GM10266 (cell line): ENCODE measurements around the gene SKI.

Experiments
- DNase-seq: peaks from one replicate; pipeline ENCODE4 v3.0.0; 2012; ENCODE audit errors: extremely low spot score
- TF ChIP-seq, protein P1 (sequence below): IDR thresholded peaks from 2 replicates; pipeline ENCODE4 v1.5.1; 2012; ENCODE audit warnings: mild to moderate bottlenecking, low read depth; ENCODE audit not compliant: control insufficient read depth, insufficient read depth; ENCODE audit errors: missing control alignments

The SKI gene

DNA sequence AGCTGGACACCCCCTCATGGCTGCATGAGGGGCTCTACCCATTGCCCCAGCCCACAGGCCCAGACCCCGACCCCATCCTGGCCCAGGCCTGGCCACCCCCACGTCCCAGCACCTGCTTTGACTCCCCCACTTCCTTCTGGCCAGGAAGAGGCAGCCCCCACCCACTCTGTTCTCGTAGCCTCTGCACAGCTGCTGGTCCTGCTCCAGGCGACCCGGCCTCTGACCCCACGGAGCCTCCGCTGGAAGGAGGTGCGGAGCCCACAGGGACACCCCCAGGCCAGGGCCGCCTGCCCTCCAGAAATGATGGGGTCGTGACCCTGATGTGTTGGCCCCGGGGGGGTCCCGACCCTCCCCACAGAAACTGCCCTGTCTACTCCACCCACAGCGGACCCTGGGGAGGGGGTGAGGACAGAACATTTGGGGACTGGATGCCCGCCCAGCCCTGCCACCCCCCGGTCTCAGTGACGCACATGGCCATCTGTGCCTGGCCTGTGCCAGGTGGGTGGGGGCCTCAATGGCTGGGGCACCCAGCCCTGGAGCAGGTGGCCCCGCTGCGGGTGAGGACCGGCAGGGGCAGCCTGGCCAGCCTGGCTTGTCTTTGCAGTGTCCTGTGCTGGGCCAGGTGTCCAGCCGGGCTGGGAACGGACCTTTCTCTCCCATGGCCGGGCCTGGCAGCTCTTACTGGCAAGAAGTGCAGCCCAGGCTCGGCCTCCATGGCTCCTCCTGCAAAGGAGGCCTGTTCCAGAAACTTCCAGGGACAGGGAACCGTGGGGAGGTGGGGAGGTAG lies 84.6 kb downstream of the SKI start:
- TF ChIP-seq, protein P1, sequence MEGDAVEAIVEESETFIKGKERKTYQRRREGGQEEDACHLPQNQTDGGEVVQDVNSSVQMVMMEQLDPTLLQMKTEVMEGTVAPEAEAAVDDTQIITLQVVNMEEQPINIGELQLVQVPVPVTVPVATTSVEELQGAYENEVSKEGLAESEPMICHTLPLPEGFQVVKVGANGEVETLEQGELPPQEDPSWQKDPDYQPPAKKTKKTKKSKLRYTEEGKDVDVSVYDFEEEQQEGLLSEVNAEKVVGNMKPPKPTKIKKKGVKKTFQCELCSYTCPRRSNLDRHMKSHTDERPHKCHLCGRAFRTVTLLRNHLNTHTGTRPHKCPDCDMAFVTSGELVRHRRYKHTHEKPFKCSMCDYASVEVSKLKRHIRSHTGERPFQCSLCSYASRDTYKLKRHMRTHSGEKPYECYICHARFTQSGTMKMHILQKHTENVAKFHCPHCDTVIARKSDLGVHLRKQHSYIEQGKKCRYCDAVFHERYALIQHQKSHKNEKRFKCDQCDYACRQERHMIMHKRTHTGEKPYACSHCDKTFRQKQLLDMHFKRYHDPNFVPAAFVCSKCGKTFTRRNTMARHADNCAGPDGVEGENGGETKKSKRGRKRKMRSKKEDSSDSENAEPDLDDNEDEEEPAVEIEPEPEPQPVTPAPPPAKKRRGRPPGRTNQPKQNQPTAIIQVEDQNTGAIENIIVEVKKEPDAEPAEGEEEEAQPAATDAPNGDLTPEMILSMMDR, result no peak
- no peak for DNase-seq

DNA sequence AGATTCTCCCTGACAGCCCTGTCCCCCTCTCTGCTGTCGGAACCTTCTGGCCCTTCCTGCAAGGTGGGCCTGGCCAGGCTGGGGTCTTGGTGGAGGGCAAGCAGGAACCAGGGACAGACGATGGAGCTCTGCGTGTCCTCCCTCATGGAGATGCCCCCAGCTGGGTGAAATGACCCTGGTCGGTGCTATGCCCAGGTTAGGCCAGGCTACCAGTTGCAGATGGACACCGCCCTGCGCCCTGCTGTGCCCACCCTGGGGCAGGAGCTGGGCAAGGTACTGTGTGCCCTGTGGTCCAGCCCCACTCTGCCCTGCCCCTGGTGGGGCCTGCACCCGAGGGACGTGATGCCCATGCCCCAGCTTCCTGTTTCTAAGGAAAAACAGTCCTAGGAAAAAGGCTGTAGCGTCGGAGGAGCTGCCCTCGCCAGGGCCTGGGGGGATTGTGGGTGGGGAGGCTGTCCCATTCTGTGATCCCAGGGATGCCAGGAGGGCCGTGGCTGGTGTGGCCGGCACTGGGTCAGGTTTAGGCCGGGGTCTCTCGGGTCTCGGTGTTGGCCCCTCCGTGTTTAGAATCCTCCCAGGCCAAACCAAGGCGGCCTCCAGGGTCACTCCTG lies 85.6 kb downstream of the SKI start:
- DNase-seq, result no peak
- TF ChIP-seq, protein P1, result no peak

DNA sequence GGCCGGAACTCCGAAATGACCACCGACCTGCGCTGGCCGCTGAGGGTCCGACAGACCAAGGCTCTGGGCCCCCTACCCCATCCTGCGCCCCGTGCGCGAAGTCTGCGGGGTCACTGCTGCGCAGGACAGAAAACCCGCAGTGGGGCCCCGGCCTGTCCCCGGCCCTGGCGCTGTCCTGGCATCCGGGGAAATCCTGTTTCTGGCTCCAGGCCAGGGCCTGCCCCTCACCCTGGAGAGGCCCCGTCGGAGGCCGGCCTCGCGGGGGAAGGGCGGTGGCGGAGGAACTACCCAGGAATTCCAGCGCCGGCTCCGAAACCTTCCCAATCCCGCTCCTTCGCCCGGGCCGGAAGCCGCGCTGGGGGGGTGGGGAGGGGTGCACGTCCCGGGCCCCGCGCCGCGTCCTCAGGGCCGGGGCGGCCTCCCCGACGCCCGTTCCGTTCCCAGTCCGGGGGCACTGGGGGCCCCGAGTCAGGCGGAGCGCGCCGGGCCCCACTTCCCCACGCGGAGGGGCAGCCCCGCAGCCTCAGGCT lies 86.2 kb downstream of the SKI start:
- DNase-seq, result no peak
- TF ChIP-seq, protein P1, result no peak

DNA sequence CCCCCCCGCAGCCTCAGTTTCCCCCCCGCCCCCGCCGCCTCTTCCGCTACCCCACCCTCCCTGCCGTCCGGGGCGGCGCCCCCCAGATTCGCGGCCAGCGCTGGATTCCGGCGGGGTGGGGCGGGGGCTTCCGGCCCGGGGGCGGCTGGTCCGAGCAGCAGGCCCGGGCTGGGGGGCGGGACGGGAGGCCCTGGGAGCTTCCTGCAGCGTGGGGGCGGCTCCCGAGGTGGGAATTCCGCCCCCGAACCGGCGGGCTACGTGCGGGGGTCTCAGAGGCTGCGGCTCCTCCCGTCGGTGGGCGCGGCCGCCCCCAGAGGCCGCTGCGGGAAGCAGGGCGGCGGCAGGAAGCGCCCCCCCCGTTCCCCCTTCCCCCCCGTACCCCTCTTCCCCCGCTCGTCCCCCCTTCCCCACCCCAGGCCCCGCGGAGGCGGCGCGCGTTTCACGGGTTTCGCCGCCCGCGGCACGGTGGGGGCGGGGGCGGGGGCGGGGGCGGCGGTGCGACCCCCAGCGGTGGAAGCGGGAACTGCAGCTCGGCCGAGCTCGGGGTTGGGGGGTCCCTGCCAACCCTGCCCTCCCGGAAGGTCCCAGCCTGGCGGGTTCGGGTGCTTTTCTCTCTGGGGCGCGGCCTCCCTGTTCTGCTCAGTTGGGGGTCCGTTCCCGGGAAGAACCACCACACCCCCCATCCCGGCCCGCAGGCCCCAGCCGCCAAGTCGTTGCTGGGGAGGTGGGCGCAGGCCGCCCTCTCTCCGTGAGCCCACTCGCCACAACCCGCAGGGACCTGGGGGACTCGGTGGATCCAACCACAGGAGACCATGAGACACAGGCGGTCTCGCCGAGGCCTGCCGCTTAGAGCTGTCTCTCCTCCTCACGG lies 86.9 kb downstream of the SKI start:
- TF ChIP-seq, protein P1, result peak; percentile 71
- peak; percentile 95 for DNase-seq

DNA sequence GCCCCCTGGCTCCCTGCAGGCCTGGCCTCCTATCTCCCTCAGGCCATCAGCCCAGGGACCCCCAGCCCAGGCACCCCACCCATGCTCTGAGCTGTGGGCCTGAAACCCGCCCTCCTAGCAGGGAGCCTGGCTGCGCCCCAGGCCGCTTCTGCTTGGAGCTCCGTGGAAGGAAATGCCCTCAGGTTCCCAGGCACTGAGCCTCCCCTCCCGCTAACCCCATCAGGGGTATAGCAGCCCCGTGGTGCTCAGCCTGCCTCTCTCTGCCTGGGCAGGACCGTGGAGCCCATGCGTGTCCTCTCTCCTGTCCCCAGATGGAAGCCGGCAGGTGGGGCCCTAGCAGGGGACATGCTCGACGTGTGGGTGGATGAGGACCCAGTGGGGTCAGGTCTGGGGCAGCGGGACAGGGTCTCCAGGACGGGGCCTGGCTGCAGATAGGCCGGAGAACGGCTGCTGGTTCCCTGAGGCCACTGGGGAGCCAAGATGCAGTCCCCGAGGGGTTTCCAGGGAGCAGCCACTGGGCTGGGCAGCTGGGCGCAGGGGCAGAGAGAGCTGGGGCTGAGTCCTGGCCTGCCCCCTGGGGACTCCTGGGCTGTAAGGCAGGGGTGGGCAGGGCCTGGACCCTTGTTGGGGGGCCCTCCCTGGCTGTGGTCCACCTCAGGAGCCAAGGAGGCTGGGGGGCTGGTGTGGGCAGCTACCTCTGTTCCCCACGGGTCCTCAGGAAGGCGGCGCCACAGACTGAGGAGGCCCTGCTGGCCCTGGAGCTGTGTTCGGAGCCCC lies 87.7 kb downstream of the SKI start:
- DNase-seq, result no peak

DNA sequence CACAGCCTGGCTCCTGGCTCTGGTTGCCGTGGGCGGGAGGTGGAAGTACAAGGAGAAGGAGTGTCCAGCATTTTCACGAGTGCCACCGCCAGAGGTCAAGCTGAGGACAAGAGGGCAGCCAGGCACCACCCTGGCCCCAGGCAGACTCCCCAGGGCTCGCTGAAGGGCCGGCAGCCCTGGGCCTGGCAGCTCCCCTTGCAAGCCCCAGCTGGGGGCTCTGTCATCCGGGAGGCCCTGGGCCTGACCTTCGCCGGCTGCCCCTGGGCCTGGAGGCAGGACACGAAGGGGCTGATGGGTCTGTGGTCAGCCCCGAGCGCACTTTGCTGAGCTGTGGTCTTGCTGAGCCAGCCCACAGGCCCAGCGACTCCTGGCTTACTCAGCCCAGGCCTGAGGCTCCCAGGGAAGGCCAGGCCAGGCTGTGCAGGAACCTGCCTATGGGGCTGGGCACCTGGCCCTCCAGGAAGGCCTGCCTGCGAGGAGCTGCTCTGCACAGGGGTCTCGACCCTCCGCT lies 88.4 kb downstream of the SKI start:
- TF ChIP-seq, protein P1, result no peak
- DNase-seq, result no peak

More for the DNA sequence above, 87.7 kb downstream of the SKI start:
- TF ChIP-seq, protein P1, result no peak
